MCF 10A (cell line): ENCODE results near the gene ZNF429. TPM values are rescaled to one million over a fixed set of nuclear protein-coding genes. Genes with fewer than 3 reads are reported as not detected.

ENCODE experiments used
- BruUV-seq: library from RNA; stranded (reverse); fragments of 400-500 nt; replicated peaks from 2 replicates; lab custom pipeline; 2021; lab: Mats Ljungman, UMichigan
- CTCF ChIA-PET: fragments of 300-600 bp; sonication (Branson Sonifier 250); formaldehyde crosslinking; extraction: SDS; loops from one replicate; lab custom pipeline; 2021; ENCODE audit warnings: antibody characterized with exemption, inconsistent platforms; lab: Yijun Ruan, JAX
- POLR2A ChIA-PET: fragments of 300-600, 350-650 bp; sonication (Branson Sonifier 250); formaldehyde crosslinking; extraction: SDS; loops from one replicate; lab custom pipeline; 2020; ENCODE audit warnings: antibody characterized with exemption, inconsistent platforms; lab: Yijun Ruan, JAX
- DNase-seq: peaks from one replicate; pipeline ENCODE4 v3.0.0-alpha.2; 2018; ENCODE audit not compliant: unreplicated experiment
- H3K27ac Mint-ChIP-seq: one replicate; pipeline ENCODE4 v1.8.0; 2022; ENCODE audit warnings: mild to moderate bottlenecking, low read depth, mixed read lengths; ENCODE audit not compliant: unreplicated experiment
- H3K27me3 Mint-ChIP-seq: one replicate; pipeline ENCODE4 v1.8.0; 2022; ENCODE audit warnings: mixed read lengths; ENCODE audit not compliant: insufficient read depth, unreplicated experiment
- H3K36me3 Mint-ChIP-seq: one replicate; pipeline ENCODE4 v1.8.0; 2022; ENCODE audit warnings: mild to moderate bottlenecking, moderate library complexity, mixed read lengths; ENCODE audit not compliant: insufficient read depth, unreplicated experiment
- H3K4me1 Mint-ChIP-seq: one replicate; pipeline ENCODE4 v1.8.0; 2022; ENCODE audit warnings: mixed read lengths; ENCODE audit not compliant: insufficient read depth, unreplicated experiment
- H3K4me3 Mint-ChIP-seq: one replicate; pipeline ENCODE4 v1.8.0; 2022; ENCODE audit warnings: mild to moderate bottlenecking, moderate library complexity, mixed read lengths; ENCODE audit not compliant: unreplicated experiment
- H3K9me3 Mint-ChIP-seq: one replicate; pipeline ENCODE4 v1.8.0; 2022; ENCODE audit warnings: mixed read lengths; ENCODE audit not compliant: unreplicated experiment
- CTCF ChIP-seq: fragments of 200-600 bp; IDR thresholded peaks from one replicate; pipeline ENCODE4 v1.8.0; 2022; ENCODE audit warnings: antibody characterized with exemption, mild to moderate bottlenecking; ENCODE audit not compliant: unreplicated experiment
- intact Hi-C: fragments of 100-400 bp; cut with micrococcal nuclease; formaldehyde crosslinking; loops from 2 replicates; pipeline ENCODE4 v1.14.1; 2022
- total RNA-seq: library from RNA; stranded (reverse); gene quantifications from 2 replicates; pipeline ENCODE4 v1.2.3, GENCODE V29; 2022

Gene ZNF429
- total RNA-seq, 1 experiment from 2014 or later: 4.0 TPM

- intact Hi-C loops: no loop called here
- Mint-ChIP-seq H3K4me3 (no peak overlapping the region), H3K27ac (no peak overlapping the region), H3K4me1 (no peaks in the 10 kb centered on the region), H3K36me3 (peaks cover 5% of the 10 kb centered on the region), H3K27me3 (no peaks in the 10 kb centered on the region), H3K9me3 (peaks cover 44% of the 10 kb centered on the region)
- CTCF ChIA-PET: interaction anchor here (0.6 to 1.0 kb wide), 3 partner anchors 12 to 63 kb away, joined by 3 read pairs; no protein-coding TSS in a partner anchor
- DNase-seq: no peak
- POLR2A ChIA-PET: interaction anchor here (1.6 kb wide), 1 partner anchor 24 kb away, joined by 4 read pairs; no protein-coding TSS in a partner anchor
- TF ChIP-seq CTCF: no peak
- BruUV-seq: no TSS peak
Measured at GRCh38 chr19:21568816-21569493, 63.6 kb downstream of the ZNF429 start.

DNA sequence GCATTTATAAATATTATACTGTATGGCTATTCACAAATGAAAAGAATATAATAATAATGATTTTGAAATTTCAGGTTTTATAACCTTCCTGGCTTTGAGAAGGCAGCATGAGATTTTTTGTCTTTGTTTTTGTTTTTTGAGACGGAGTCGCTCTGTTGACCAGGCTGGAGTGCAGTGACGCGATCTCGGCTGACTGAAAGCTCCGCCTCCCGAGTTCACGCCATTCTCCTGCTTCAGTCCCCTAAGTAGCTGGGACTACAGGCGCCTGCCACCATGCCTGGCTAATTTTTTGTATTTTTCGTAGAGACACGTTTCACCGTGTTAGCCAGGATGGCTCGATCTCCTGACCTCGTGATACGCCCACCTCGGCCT lies 64.1 kb downstream of the ZNF429 start:
- Mint-ChIP-seq H3K27me3 (no peaks in the 10 kb centered on the region), H3K9me3 (peaks cover 46% of the 10 kb centered on the region), H3K4me3 (no peak overlapping the region), H3K27ac (no peak overlapping the region), H3K36me3 (peaks cover 5% of the 10 kb centered on the region), H3K4me1 (no peaks in the 10 kb centered on the region)
- DNase-seq: no peak
- intact Hi-C loops: no loop called here
- TF ChIP-seq CTCF: no peak
- ChIA-PET CTCF (interaction anchor here (0.6 to 1.0 kb wide), 3 partner anchors 12 to 63 kb away, joined by 3 read pairs; no protein-coding TSS in a partner anchor), POLR2A (interaction anchor here (1.6 kb wide), 1 partner anchor 24 kb away, joined by 4 read pairs; no protein-coding TSS in a partner anchor)
- no TSS peak for BruUV-seq

DNA sequence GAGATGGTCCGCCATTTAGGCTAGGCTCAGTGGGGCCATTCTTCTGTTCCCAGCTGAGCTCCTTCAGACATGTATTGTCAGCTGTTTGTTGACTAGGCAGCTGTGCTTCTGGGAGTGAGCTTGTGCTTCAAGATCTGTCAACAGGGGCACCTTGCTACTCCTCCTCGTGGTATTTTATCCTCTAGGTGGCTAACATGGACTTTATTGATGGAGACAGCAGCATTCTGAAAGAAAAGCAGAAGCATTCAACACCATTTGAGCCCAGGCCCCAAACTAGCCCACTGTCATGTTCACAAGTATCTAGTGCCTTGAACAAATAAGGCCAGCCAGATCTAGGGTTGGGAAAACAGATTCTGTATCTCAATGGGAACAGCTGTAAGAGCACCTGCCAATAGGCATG lies 65.9 kb downstream of the ZNF429 start:
- intact Hi-C loops: no loop called here
- H3K36me3 Mint-ChIP-seq: peaks cover 5% of the 10 kb centered on the region
- no peaks in the 10 kb centered on the region for H3K4me1 Mint-ChIP-seq
- TF ChIP-seq CTCF: no peak
- CTCF ChIA-PET: no interaction called here
- H3K27ac Mint-ChIP-seq: no peak overlapping the region
- H3K4me3 Mint-ChIP-seq: no peak overlapping the region
- DNase-seq: no peak
- H3K9me3 Mint-ChIP-seq: peaks cover 54% of the 10 kb centered on the region
- H3K27me3 Mint-ChIP-seq: no peaks in the 10 kb centered on the region
- POLR2A ChIA-PET: interaction anchor here (0.6 kb wide), 1 partner anchor 9 kb away, joined by 3 read pairs; no protein-coding TSS in a partner anchor
- no TSS peak for BruUV-seq

GRCh38 chr19:21574607-21575006 lies 69.2 kb downstream of the ZNF429 start:
- intact Hi-C loops: no loop called here
- Mint-ChIP-seq H3K4me1 (no peaks in the 10 kb centered on the region), H3K4me3 (no peak overlapping the region), H3K27me3 (no peaks in the 10 kb centered on the region), H3K9me3 (peaks cover 48% of the 10 kb centered on the region), H3K36me3 (no peaks in the 10 kb centered on the region), H3K27ac (no peak overlapping the region)
- POLR2A ChIA-PET: no interaction called here
- no peak for DNase-seq
- BruUV-seq: no TSS peak
- CTCF ChIA-PET: no interaction called here
- no peak for TF ChIP-seq CTCF
